Uterus (tissue), 2 donors: ENCODE results near the gene COL9A3.

Experiments used
- POLR2A ChIP-seq, 2 donors: fragments of 450-650 bp; IDR thresholded peaks; one replicate each; pipeline ENCODE4 v1.6.1; 2016; ENCODE audit warnings: antibody characterized with exemption in 2 of 2, mild to moderate bottlenecking in 1 of 2, moderate library complexity in 1 of 2
- TF ChIP-seq, protein P1 (sequence below), 4 experiments: fragments of 200-600 bp in 2 of 4; fragments of 450-650 bp in 2 of 4; sonication (generic) in 2 of 4; IDR thresholded peaks; one replicate each; pipeline ENCODE4 v1.5.1; 2016 to 2019; ENCODE audit warnings: antibody characterized with exemption in 4 of 4, mild to moderate bottlenecking in 2 of 4, moderate library complexity in 1 of 4

GRCh38 chr20:62860391-62860923 is 43.6 kb downstream of the COL9A3 start:
- TF ChIP-seq, protein P1, sequence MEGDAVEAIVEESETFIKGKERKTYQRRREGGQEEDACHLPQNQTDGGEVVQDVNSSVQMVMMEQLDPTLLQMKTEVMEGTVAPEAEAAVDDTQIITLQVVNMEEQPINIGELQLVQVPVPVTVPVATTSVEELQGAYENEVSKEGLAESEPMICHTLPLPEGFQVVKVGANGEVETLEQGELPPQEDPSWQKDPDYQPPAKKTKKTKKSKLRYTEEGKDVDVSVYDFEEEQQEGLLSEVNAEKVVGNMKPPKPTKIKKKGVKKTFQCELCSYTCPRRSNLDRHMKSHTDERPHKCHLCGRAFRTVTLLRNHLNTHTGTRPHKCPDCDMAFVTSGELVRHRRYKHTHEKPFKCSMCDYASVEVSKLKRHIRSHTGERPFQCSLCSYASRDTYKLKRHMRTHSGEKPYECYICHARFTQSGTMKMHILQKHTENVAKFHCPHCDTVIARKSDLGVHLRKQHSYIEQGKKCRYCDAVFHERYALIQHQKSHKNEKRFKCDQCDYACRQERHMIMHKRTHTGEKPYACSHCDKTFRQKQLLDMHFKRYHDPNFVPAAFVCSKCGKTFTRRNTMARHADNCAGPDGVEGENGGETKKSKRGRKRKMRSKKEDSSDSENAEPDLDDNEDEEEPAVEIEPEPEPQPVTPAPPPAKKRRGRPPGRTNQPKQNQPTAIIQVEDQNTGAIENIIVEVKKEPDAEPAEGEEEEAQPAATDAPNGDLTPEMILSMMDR (IDR thresholded peaks at IDR 0.05): no peak
- no peak for TF ChIP-seq POLR2A (IDR thresholded peaks at IDR 0.05)
